ENCODE results near the gene DCUN1D2. TPM values are rescaled to one million over a fixed set of nuclear protein-coding genes. Genes with fewer than 3 reads are reported as not detected.

The DCUN1D2 gene
- total RNA-seq, 1 experiment from 2014 or later = 38.6 TPM

DNA sequence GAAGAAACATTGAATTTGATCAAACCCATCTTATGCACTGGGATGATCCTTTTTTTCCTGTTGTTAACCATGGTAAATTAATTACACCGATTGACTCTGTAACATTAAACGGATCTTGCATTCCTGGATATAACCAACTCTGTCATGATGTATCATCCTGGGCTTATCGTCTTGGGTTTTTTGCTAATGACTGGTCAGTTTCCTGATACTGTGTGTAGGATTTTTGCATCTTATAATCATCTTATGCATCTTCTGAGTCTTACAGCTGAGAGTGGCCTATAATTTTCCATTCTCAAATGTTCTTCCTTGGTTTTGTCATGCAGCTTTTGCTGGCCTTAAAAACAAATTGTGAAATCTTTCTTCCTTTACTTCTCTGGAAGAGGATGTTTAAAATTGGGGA lies 12.8 kb downstream of the DCUN1D2 start:
- intact Hi-C loops (cut with micrococcal nuclease; ENCODE audit: unreplicated experiment) = no loop called here
- Histone ChIP-seq H3K27me3 (replicated peaks; ENCODE audit: insufficient read depth, low read depth, low read length, poor library complexity) (no peaks in the 10 kb centered on the region), H3K4me3 (ENCODE audit: low read depth, low read length, poor library complexity, severe bottlenecking) (no peak overlapping the region), H3K4me1 (ENCODE audit: insufficient read depth, low read length, poor library complexity, severe bottlenecking) (no peaks in the 10 kb centered on the region), H3K27ac (ENCODE audit: low read depth, low read length, poor library complexity, severe bottlenecking) (no peak overlapping the region), H3K36me3 (ENCODE audit: insufficient read depth, low read length, poor library complexity, severe bottlenecking) (peaks cover 50% of the 10 kb centered on the region), H3K9me3 (ENCODE audit: low read depth, low read length, poor library complexity, severe bottlenecking) (no peaks in the 10 kb centered on the region)
- no peak for DNase-seq (ENCODE audit: low spot score)
- BruUV-seq (replicated peaks) = no TSS peak
- POLR2A ChIA-PET (ENCODE audit: low non-redundant PET) = no interaction called here
- TF ChIP-seq, protein P1, sequence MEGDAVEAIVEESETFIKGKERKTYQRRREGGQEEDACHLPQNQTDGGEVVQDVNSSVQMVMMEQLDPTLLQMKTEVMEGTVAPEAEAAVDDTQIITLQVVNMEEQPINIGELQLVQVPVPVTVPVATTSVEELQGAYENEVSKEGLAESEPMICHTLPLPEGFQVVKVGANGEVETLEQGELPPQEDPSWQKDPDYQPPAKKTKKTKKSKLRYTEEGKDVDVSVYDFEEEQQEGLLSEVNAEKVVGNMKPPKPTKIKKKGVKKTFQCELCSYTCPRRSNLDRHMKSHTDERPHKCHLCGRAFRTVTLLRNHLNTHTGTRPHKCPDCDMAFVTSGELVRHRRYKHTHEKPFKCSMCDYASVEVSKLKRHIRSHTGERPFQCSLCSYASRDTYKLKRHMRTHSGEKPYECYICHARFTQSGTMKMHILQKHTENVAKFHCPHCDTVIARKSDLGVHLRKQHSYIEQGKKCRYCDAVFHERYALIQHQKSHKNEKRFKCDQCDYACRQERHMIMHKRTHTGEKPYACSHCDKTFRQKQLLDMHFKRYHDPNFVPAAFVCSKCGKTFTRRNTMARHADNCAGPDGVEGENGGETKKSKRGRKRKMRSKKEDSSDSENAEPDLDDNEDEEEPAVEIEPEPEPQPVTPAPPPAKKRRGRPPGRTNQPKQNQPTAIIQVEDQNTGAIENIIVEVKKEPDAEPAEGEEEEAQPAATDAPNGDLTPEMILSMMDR (conservative IDR thresholded peaks at IDR 0.05; ENCODE audit: low read depth, low read length) = no peak
- TF ChIP-seq EZH2 (IDR thresholded peaks at IDR 0.05; ENCODE audit: borderline replicate concordance, low read depth, low read length, poor library complexity, severe bottlenecking) = no peak
- CTCF ChIA-PET = no interaction called here

DNA sequence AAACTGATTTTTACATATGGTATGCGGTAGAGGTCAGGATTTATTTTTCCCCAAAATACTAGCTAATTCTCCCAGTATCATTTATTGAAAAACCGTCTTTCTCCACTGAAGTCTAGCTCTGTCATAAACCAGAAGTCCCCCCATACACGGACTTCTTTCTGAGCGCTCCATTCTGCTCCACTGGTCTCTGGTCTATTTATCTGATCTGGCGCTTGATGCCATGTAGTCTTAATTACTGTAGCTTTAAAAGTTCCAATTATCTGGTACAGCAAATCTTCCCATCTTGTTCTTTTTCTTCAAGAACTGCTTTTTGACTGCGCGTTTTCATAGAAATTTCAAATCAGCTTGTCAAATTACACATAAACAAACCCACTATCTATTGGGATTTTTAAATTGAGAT lies 13.7 kb downstream of the DCUN1D2 start:
- TF ChIP-seq EZH2 (IDR thresholded peaks at IDR 0.05; ENCODE audit: borderline replicate concordance, low read depth, low read length, poor library complexity, severe bottlenecking) = no peak
- TF ChIP-seq, protein P1 (conservative IDR thresholded peaks at IDR 0.05; ENCODE audit: low read depth, low read length) = no peak
- intact Hi-C loops (cut with micrococcal nuclease; ENCODE audit: unreplicated experiment) = no loop called here
- BruUV-seq (replicated peaks) = no TSS peak
- H3K36me3 ChIP-seq (ENCODE audit: insufficient read depth, low read length, poor library complexity, severe bottlenecking) = peaks cover 50% of the 10 kb centered on the region
- H3K4me3 ChIP-seq (ENCODE audit: low read depth, low read length, poor library complexity, severe bottlenecking) = no peak overlapping the region
- no peaks in the 10 kb centered on the region for H3K9me3 ChIP-seq (ENCODE audit: low read depth, low read length, poor library complexity, severe bottlenecking)
- no peaks in the 10 kb centered on the region for H3K4me1 ChIP-seq (ENCODE audit: insufficient read depth, low read length, poor library complexity, severe bottlenecking)
- H3K27me3 ChIP-seq (replicated peaks; ENCODE audit: insufficient read depth, low read depth, low read length, poor library complexity) = no peaks in the 10 kb centered on the region
- no peak overlapping the region for H3K27ac ChIP-seq (ENCODE audit: low read depth, low read length, poor library complexity, severe bottlenecking)
- no peak for DNase-seq (ENCODE audit: low spot score)
- ChIA-PET CTCF (no interaction called here), POLR2A (ENCODE audit: low non-redundant PET) (no interaction called here)

DNA sequence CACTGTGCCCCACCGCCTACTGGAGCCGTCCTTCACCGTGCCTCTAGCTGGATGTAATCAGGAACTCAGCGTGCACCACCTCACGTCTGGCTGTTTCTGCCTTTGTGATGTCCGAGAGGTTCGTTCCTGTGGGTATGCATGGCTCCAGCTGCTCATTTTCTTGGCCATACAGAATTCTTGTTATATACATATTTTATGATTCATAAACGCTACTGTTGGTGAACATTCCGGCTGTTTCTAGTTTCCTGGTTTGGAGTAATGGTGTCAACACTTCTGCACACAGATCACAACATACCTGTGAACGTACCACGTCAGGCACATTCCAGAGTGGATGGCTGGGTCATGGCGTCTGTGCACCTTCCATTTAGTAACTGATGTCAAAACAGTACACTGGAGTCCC lies 14.6 kb downstream of the DCUN1D2 start:
- BruUV-seq (replicated peaks) = no TSS peak
- CTCF ChIA-PET = no interaction called here
- DNase-seq (ENCODE audit: low spot score) = no peak
- TF ChIP-seq, protein P1 (conservative IDR thresholded peaks at IDR 0.05; ENCODE audit: low read depth, low read length) = no peak
- TF ChIP-seq EZH2 (IDR thresholded peaks at IDR 0.05; ENCODE audit: borderline replicate concordance, low read depth, low read length, poor library complexity, severe bottlenecking) = no peak
- Histone ChIP-seq H3K27ac (ENCODE audit: low read depth, low read length, poor library complexity, severe bottlenecking) (no peak overlapping the region), H3K4me1 (ENCODE audit: insufficient read depth, low read length, poor library complexity, severe bottlenecking) (no peaks in the 10 kb centered on the region), H3K9me3 (ENCODE audit: low read depth, low read length, poor library complexity, severe bottlenecking) (no peaks in the 10 kb centered on the region), H3K27me3 (replicated peaks; ENCODE audit: insufficient read depth, low read depth, low read length, poor library complexity) (no peaks in the 10 kb centered on the region), H3K4me3 (ENCODE audit: low read depth, low read length, poor library complexity, severe bottlenecking) (no peak overlapping the region), H3K36me3 (ENCODE audit: insufficient read depth, low read length, poor library complexity, severe bottlenecking) (peaks cover 50% of the 10 kb centered on the region)
- POLR2A ChIA-PET (ENCODE audit: low non-redundant PET) = no interaction called here
- intact Hi-C loops (cut with micrococcal nuclease; ENCODE audit: unreplicated experiment) = no loop called here
